Jurkat, Clone E6-1 (cell line): ENCODE measurements around the gene SLC30A7.
"Not testable (repeated sequence)": the region's sequence is repeated elsewhere in the genome, so short reads cannot be mapped to it uniquely, and the experiment has no call there.

ENCODE experiments used
- DNase-seq: peaks from one replicate; pipeline ENCODE4 v3.0.0-alpha.2; 2011; ENCODE audit warnings: low read depth, low spot score
- H3K4me3 ChIP-seq: 2 replicates; pipeline ENCODE4 v1.5.1; 2011; ENCODE audit warnings: mild to moderate bottlenecking, low read length, control low read depth, moderate library complexity

The SLC30A7 gene

GRCh38 chr1:100889007-100889406 lies 6.9 kb upstream of the SLC30A7 start:
- H3K4me3 ChIP-seq, DNase-seq: not testable (repeated sequence)

GRCh38 chr1:100889869-100890482 lies 5.9 kb upstream of the SLC30A7 start:
- H3K4me3 ChIP-seq, DNase-seq: not testable (repeated sequence)

GRCh38 chr1:100891380-100891779 lies 4.5 kb upstream of the SLC30A7 start:
- no peak overlapping the region for H3K4me3 ChIP-seq
- no peak for DNase-seq

GRCh38 chr1:100892554-100892953 lies 3.3 kb upstream of the SLC30A7 start:
- DNase-seq, result no peak
- no peak overlapping the region for H3K4me3 ChIP-seq

GRCh38 chr1:100893718-100894117 lies 2.2 kb upstream of the SLC30A7 start:
- peak overlapping the region; percentile 78 for H3K4me3 ChIP-seq
- no peak for DNase-seq

- peak; percentile 55 for DNase-seq
- peak within 1 kb of the TSS; percentile 78 for H3K4me3 ChIP-seq
Observed at GRCh38 chr1:100894603-100895539, 1.0 kb upstream of the SLC30A7 start, which contains the start of gene EXTL2. Gene EXTL2 (minus strand): TSS chr1:100894842. CDS start chr1:100888757, 6,085 bp downstream.

GRCh38 chr1:100896481-100896982 lies 642 bp downstream of the SLC30A7 start:
- H3K4me3 ChIP-seq, result peak overlapping the region; percentile 78
- peak; percentile 69 for DNase-seq

GRCh38 chr1:100902365-100902764 lies 6.5 kb downstream of the SLC30A7 start:
- DNase-seq, result peak; percentile 53
- no peak overlapping the region for H3K4me3 ChIP-seq

- H3K4me3 ChIP-seq, result no peak overlapping the region
- no peak for DNase-seq
Observed at GRCh38 chr1:100903777-100904176, 7.9 kb downstream of the SLC30A7 start.

- no peak for DNase-seq
- H3K4me3 ChIP-seq, result no peak overlapping the region
Observed at GRCh38 chr1:100904528-100904927, 8.6 kb downstream of the SLC30A7 start.

- no peak overlapping the region for H3K4me3 ChIP-seq
- DNase-seq, result no peak
Observed at GRCh38 chr1:100905181-100905580, 9.3 kb downstream of the SLC30A7 start.

- H3K4me3 ChIP-seq, result no peak overlapping the region
- DNase-seq, result no peak
Observed at GRCh38 chr1:100907887-100908286, 12.0 kb downstream of the SLC30A7 start.

- no peak for DNase-seq
- no peak overlapping the region for H3K4me3 ChIP-seq
Observed at GRCh38 chr1:100909018-100909417, 13.1 kb downstream of the SLC30A7 start.

GRCh38 chr1:100912019-100912418 lies 16.1 kb downstream of the SLC30A7 start:
- no peak for DNase-seq
- H3K4me3 ChIP-seq, result no peak overlapping the region

- H3K4me3 ChIP-seq, result no peak overlapping the region
- DNase-seq, result peak; percentile 66
Observed at GRCh38 chr1:100921110-100921706, 25.3 kb downstream of the SLC30A7 start.

- DNase-seq, result no peak
- H3K4me3 ChIP-seq, result no peak overlapping the region
Observed at GRCh38 chr1:100924212-100924611, 28.3 kb downstream of the SLC30A7 start.

GRCh38 chr1:100924991-100925390 lies 29.1 kb downstream of the SLC30A7 start:
- no peak overlapping the region for H3K4me3 ChIP-seq
- DNase-seq, result no peak

GRCh38 chr1:100926240-100926639 lies 30.4 kb downstream of the SLC30A7 start:
- no peak overlapping the region for H3K4me3 ChIP-seq
- no peak for DNase-seq

- H3K4me3 ChIP-seq, result no peak overlapping the region
- DNase-seq, result peak; percentile 96
Observed at GRCh38 chr1:100927276-100927675, 31.4 kb downstream of the SLC30A7 start.

GRCh38 chr1:100928128-100928527 lies 32.2 kb downstream of the SLC30A7 start:
- peak; percentile 30 for DNase-seq
- no peak overlapping the region for H3K4me3 ChIP-seq
